ENCODE results near the gene EFCAB6.

DNA sequence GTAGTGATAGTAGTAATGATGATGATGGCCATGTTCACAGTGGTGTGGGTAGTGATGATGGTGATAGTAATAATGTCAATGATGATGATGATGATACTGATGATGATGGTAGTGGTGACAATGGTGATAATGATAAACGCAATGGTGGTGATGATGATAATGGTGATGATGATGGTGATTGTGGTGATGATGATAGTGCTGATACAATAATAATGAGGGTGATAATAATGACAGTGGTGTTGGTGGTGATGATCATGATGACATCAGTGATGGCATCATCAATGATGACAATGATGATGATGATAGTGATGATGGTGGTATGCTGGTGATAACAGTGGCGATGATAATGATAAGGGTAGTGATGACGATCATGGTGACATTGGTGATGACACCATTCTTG lies 308.0 kb downstream of the EFCAB6 start:
- TF ChIP-seq, protein P1, sequence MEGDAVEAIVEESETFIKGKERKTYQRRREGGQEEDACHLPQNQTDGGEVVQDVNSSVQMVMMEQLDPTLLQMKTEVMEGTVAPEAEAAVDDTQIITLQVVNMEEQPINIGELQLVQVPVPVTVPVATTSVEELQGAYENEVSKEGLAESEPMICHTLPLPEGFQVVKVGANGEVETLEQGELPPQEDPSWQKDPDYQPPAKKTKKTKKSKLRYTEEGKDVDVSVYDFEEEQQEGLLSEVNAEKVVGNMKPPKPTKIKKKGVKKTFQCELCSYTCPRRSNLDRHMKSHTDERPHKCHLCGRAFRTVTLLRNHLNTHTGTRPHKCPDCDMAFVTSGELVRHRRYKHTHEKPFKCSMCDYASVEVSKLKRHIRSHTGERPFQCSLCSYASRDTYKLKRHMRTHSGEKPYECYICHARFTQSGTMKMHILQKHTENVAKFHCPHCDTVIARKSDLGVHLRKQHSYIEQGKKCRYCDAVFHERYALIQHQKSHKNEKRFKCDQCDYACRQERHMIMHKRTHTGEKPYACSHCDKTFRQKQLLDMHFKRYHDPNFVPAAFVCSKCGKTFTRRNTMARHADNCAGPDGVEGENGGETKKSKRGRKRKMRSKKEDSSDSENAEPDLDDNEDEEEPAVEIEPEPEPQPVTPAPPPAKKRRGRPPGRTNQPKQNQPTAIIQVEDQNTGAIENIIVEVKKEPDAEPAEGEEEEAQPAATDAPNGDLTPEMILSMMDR (IDR thresholded peaks at IDR 0.05; ENCODE audit: low read depth, low read length, missing input control): no peak
- TF ChIP-seq RAD21 (IDR thresholded peaks at IDR 0.05) (no peak), TAF1 (conservative IDR thresholded peaks at IDR 0.05) (no peak), FOXA1 (IDR thresholded peaks at IDR 0.05) (no peak), GABPA (IDR thresholded peaks at IDR 0.05 in 1 of 2, conservative IDR thresholded peaks at IDR 0.05 in 1 of 2) (no peak), HNF4G (IDR thresholded peaks at IDR 0.05) (no peak), JUND (IDR thresholded peaks at IDR 0.05) (no peak), SP1 (IDR thresholded peaks at IDR 0.05) (no peak)
- TF ChIP-seq, protein P2, sequence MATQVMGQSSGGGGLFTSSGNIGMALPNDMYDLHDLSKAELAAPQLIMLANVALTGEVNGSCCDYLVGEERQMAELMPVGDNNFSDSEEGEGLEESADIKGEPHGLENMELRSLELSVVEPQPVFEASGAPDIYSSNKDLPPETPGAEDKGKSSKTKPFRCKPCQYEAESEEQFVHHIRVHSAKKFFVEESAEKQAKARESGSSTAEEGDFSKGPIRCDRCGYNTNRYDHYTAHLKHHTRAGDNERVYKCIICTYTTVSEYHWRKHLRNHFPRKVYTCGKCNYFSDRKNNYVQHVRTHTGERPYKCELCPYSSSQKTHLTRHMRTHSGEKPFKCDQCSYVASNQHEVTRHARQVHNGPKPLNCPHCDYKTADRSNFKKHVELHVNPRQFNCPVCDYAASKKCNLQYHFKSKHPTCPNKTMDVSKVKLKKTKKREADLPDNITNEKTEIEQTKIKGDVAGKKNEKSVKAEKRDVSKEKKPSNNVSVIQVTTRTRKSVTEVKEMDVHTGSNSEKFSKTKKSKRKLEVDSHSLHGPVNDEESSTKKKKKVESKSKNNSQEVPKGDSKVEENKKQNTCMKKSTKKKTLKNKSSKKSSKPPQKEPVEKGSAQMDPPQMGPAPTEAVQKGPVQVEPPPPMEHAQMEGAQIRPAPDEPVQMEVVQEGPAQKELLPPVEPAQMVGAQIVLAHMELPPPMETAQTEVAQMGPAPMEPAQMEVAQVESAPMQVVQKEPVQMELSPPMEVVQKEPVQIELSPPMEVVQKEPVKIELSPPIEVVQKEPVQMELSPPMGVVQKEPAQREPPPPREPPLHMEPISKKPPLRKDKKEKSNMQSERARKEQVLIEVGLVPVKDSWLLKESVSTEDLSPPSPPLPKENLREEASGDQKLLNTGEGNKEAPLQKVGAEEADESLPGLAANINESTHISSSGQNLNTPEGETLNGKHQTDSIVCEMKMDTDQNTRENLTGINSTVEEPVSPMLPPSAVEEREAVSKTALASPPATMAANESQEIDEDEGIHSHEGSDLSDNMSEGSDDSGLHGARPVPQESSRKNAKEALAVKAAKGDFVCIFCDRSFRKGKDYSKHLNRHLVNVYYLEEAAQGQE (IDR thresholded peaks at IDR 0.05): no peak
- TF ChIP-seq, protein P3, sequence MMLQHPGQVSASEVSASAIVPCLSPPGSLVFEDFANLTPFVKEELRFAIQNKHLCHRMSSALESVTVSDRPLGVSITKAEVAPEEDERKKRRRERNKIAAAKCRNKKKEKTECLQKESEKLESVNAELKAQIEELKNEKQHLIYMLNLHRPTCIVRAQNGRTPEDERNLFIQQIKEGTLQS (IDR thresholded peaks at IDR 0.05): no peak
